CD4-positive, alpha-beta T cell treated with Interferon gamma for 1 hour (primary cell): ENCODE data around the gene DZIP1.
"Not testable (repeated sequence)": the region's sequence is repeated elsewhere in the genome, so short reads cannot be mapped to it uniquely, and the experiment has no call there.

Experiments
- DNase-seq: peaks from one replicate; pipeline ENCODE4 v3.0.0-alpha.2; 2020

DZIP1 gene

GRCh38 chr13:95644601-95645052 lies at the start of gene DZIP1:
TSS of gene DZIP1 (minus strand) at chr13:95644706. CDS start at chr13:95642029, 2,677 bp downstream.
- no peak for DNase-seq

DNA sequence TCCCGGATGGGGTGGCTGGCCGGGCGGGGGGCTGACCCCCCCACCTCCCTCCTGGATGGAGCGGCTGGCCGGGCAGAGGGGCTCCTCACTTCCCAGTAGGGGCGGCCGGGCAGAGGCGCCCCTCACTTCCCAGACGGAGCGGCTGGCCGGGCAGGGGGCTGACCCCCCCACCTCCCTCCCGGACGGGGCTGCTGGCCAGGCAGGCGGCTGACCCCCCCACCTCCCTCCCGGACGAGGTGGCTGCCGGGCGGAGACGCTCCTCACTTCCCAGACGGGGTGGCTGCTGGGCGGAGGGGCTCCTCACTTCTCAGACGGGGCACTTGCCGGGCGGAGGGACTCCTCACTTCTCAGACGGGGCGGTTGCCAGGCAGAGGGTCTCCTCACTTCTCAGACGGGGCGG lies 46.5 kb upstream of the DZIP1 start:
- not testable (repeated sequence) for DNase-seq

- no peak for DNase-seq
Measured at GRCh38 chr13:95689582-95689926, 45.0 kb upstream of the DZIP1 start.

DNA sequence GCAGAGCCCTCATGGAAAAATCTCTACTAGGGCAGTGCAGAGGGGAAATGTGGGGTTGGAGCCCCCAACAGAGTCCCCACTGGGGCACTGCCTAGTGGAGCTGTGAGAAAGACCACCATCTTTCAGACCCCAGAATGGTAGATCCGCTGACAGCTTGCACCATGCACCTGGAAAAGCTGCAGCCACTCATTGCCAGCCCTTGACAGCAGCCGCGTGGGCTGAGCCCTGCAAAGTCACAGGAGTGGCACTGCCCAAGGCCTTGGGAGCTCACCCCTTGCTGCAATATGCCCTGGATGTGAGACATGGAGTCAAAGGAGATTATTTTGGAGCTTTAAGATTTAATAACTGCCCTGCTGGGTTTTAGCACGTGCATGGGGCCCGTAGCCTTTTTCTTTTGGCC lies 40.5 kb upstream of the DZIP1 start:
- DNase-seq: not testable (repeated sequence)

DNA sequence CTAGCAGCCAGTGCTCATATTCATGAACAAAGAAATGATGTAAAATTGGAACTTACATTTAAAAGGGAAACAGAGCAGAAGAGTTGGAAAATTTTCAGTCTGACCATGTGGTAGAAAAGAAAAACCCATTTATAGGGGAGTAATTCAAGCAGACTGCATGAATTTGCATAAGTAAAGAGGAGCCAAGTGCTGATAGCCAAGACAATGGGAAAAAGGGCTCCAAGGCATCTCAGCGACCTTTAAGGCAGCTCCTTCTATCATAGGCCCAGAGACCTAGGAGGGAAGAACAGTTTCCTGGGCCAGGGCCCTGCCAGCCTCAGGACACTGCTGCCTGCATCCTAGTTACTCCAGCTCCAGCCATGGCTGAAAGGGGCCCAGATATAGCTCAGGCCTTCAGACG lies 39.9 kb upstream of the DZIP1 start:
- DNase-seq: no peak

DNA sequence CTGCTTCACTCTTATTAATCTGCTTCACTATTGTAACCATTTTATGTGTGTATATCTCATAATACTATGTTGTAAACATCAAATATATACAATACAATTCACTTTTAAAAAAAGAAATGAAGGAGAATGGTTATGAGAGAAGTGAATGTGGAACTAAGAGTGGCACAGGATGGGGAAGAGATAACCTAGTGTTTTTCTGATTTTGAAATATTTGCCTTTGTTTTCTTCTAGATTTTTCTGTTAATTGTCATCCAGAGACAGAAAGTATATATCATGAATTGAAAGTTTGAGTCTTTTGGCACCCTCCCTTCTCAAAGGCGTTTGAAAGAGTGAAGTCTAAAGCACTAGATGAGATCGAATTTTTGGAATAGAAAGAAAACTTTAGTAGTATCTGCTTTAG lies 35.2 kb upstream of the DZIP1 start:
- DNase-seq: no peak

DNA sequence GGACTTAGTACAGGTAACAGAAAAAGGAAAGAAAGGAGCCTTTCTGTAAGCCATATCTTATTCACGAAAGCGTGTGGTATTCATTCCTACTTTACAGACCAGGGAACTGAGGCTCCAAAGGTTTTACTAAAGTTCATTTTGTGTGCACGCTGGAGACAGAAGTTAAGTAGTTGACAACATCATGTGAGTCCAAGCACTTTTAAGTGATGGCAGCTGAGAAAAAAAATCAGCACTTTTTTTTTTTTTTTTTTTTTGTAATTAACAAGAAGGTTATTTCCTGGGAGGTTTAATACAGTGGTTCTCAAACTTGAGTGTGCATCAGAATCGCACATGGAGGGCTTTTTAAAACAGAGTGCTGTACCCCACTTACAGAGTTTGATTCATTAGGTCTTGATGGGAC lies 34.5 kb upstream of the DZIP1 start:
- DNase-seq: no peak

DNA sequence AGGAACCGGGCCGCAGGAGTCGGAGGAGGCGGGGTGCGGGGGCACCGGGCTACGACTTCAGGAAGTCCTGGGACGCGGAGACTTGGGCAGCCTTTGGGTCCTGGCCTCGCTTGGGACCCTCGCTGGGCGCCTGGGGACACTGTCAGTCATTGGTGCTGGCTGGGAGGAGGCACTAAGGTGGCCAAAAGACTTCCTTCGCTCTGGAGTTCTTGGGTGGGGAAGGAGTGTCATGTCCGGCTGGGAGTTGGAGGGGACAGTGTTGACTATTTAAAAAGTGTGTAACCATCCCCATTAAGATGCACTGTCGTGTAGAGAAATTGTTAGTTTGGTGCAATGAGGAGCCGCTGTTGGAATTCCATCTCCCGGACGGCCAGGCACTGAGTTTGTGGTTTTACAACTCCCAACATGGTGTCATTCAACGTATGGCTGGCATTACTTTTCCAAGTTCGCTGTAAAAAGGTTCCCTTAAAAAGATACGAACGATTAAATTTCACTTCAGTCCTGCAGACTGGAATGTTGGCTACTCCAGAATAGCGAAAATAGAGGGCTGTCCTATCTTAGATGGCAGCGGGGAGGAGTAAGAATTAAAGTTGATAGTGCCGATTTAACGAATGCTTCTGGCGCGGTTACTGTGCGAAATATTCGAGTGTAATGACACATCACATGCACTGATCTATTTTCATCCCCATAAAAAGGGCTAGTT lies 33.2 kb upstream of the DZIP1 start:
- DNase-seq: no peak

DNA sequence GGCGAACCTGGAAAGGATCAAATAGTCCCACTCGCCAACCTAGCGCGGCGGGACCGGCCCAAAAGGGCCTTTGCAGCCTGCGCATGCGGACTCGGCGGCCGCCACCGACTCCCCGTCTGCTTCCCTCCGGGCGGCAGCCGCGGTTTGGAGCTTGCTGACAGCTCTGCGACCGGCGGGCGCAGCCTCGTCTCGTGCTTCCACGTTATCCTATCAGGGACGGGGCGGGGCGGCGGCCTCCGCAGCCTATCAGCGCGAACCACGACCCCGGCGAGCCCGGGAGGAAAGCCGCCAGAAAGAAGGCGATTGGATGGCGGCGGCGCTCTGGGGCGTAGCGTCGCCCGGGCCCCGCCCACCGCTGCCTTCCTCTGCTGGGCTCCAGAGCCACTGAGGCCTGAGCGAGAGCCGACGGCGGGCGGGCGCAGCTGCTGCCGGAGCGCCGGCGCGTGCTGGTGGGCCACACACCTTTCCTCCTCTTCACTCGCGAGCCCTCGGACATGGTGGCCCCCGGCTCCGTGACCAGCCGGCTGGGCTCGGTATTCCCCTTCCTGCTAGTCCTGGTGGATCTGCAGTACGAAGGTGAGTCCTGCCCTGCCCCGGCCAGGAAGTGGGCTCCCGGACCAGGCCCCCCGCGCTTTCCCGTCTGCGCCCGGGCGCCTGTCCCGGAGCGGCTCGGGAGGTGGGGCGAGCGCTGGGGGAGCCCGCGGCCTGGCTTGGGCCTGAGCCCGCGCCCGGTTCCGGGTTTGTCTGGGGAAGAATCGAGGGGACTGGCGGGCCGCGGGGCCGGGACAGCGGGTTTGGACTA lies 32.5 kb upstream of the DZIP1 start, which contains the start of gene DNAJC3:
Gene DNAJC3, plus strand, starts transcription at position 378 of the 802 bp plus-strand sequence. Its CDS starts 117 bp downstream, at position 495.
- peak; percentile 98 for DNase-seq

DNA sequence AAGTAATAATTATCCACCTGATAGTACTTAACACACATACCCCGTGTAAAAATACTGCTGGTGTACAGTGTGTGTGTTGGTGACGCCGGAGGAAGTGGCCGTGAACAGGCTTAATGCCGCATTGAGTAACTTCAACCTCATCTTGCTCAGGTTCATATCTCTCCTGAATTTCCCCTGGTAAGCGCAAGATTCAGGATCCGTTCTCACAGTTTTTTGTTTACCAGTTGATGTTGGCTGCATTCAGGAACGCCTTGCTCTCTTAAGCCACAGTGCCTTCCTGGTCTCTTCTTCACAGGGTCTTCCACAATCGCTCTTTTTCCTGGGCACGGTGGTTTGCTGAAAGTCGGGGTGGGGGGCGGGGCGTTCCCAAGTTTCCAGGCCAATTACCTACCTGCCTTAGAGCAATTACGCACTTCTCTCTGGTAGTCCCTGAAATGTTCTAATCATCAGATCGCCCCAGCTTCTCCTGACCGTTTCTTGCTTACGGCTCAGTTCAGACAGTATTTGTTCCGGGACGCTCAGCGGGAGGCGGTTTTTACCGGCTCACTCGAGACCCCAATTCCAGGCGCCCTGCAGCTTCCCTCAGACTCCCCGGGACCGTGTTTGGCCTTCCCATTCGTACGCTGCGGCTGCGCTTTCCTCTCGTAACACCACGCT lies 31.7 kb upstream of the DZIP1 start:
- peak; percentile 37 for DNase-seq

DNA sequence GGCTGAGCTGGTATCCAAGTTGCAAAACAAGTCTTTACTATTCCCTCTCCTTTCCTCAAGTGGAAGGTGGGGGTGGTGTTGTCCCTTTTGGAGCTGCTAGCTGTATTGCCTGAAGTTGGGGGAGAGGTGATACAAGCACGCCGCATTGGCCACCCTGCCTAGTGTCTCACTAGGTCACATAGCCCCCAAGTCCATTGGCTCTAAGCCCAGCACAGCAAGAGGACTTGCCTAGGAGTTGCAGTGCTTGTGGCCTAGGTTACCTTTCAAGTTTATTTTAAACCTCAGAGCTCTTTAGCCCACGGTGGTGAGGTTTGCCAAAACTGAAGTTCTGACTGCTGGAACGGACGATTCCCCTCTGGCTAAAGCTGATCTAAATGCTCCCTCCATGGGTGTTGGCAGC lies 27.1 kb upstream of the DZIP1 start:
- no peak for DNase-seq

- DNase-seq: not testable (repeated sequence)
Measured at GRCh38 chr13:95667235-95667634, 22.7 kb upstream of the DZIP1 start.

GRCh38 chr13:95660981-95661581 lies 16.6 kb upstream of the DZIP1 start:
- no peak for DNase-seq

- DNase-seq: no peak
Measured at GRCh38 chr13:95659500-95659899, 15.0 kb upstream of the DZIP1 start.

DNA sequence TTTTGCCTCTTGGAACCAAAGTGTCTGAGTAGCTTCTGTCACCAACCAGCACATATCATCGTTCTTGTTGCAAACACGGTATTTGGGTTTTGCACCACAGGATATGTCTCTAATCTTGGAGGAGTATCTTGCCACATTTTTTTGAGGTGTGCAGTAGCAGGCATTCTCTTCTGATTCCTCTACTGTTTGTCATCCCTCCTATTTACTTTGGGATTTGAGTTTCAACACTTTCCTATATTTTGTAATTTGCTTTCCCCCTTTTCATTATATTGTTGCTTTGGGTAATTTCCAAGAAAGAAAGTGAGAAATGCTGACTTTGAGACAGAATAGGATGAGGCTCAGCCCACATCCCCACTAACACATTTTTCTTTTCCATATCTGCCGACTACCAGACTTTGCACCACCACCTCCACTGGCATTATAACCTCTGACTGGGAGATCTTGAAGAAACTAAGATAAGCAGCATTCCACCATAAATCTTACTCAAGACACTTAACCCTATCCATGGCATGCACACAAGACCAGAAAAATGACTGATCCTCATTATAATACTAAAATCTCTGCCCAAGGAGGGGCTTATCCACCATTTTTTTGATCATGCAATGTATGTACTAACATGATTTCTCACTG lies 12.0 kb upstream of the DZIP1 start:
- no peak for DNase-seq

- DNase-seq: no peak
Measured at GRCh38 chr13:95652821-95653220, 8.3 kb upstream of the DZIP1 start.

GRCh38 chr13:95652244-95652764 lies 7.8 kb upstream of the DZIP1 start:
- DNase-seq: no peak

GRCh38 chr13:95650696-95651095 lies 6.2 kb upstream of the DZIP1 start:
- DNase-seq: no peak

DNA sequence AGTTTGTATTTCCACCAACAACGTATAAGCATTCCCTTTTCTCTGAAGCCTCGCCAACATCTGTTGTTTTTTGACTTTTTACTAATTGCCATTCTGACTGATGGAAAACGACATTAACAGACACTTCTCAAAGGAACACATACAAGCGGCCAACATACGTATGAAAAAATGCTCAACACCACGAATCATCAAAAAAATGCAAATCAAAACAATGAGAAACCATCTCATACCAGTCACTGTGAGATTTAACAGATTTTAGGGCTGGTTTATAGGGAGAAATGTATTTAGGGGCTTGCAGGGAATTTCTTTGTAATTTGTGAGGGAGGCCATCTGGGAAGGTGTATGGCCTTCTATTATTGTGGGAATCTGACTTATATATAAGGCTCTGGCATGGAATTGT lies 2.8 kb upstream of the DZIP1 start:
- no peak for DNase-seq

- no peak for DNase-seq
Measured at GRCh38 chr13:95643936-95644598, 439 bp downstream of the DZIP1 start.

DNA sequence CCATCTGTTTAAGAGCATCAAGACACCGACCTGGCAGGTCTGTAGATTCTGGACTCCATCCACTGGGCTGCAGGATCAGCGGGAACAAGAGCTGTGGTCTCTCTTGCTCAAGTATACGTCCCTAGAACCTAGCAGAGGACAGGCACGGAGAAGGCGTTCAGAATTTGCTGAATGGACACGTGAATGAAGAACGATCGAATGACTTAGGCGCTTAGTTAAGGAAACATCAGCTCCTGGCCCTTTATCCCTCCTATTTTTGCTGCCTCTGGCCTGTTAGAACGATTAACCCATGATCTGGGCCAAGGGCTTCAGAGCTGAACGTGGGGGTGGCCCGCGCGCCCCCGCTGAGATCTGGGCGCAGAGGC lies 953 bp downstream of the DZIP1 start:
- DNase-seq: no peak

DNA sequence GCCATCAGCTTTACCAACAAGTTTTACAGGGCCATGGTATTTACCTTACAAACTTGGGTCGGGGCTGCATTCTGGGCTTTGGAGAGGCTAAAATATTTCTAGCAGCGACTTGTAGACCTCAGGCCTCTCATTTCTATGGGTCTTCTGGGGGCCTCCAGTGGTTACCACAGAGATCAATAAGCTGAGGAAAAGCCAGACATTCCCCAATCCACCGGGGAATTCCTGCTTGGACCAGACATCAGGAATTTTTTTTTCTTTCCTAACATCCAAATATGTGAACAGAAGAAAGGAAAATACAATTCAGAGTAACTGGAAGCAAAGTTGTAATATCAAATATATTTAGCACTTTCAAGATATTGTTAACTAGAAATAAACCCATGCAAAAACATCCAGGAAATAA lies 1.5 kb downstream of the DZIP1 start:
- no peak for DNase-seq
